Omental fat pad (tissue), 4 donors: Measurements from ENCODE around the gene CD99. TPM values are rescaled to one million over a fixed set of nuclear protein-coding genes. Genes with fewer than 3 reads are reported as not detected.
"Not testable (repeated sequence)": the region's sequence is repeated elsewhere in the genome, so short reads cannot be mapped to it uniquely, and the experiment has no call there.

Experiments used
- ATAC-seq: fragments of 150-250 bp; one replicate; pipeline ENCODE4 v1.9.1; 2016; ENCODE audit warnings: mild to moderate bottlenecking, moderate library complexity; ENCODE audit not compliant: low FRiP score
- DNase-seq: peaks from one replicate; pipeline ENCODE4 v3.0.0-alpha.2; 2019; ENCODE audit warnings: low spot score
- CTCF ChIP-seq, 3 donors: fragments of 450-650 bp; IDR thresholded peaks; one replicate each; pipeline ENCODE4 v1.5.1; 2016 to 2017; ENCODE audit warnings: antibody characterized with exemption in 3 of 3, mild to moderate bottlenecking in 3 of 3, moderate library complexity in 2 of 3
- total RNA-seq, 4 donors: library from RNA; depleted of rRNA; stranded (reverse); fragments of >200 nt; gene quantifications; one replicate each; pipeline ENCODE4 v1.1.0, GENCODE V29; 2016

Gene CD99
- total RNA-seq, 4 donors from 2014 or later: 206 to 412 (median 295) TPM

GRCh38 chrX:2732076-2732475 lies 41.0 kb downstream of the CD99 start:
- DNase-seq (no peak), ATAC-seq (no peak)
- no peak for TF ChIP-seq CTCF (IDR thresholded peaks at IDR 0.05)

GRCh38 chrX:2732649-2733048 lies 41.6 kb downstream of the CD99 start:
- no peak for TF ChIP-seq CTCF (IDR thresholded peaks at IDR 0.05)
- no peak for ATAC-seq
- no peak for DNase-seq

- ATAC-seq: no peak
- TF ChIP-seq CTCF (IDR thresholded peaks at IDR 0.05): no peak
- DNase-seq: no peak
Measured at GRCh38 chrX:2733286-2733685, 42.2 kb downstream of the CD99 start.

- ATAC-seq (no peak), DNase-seq (no peak)
- TF ChIP-seq CTCF (IDR thresholded peaks at IDR 0.05): no peak
Measured at GRCh38 chrX:2735270-2735669, 44.2 kb downstream of the CD99 start.

- ATAC-seq (no peak), DNase-seq (no peak)
- TF ChIP-seq CTCF (IDR thresholded peaks at IDR 0.05): no peak
Measured at GRCh38 chrX:2740672-2741071, 49.6 kb downstream of the CD99 start.

GRCh38 chrX:2741386-2741785 lies 50.3 kb downstream of the CD99 start:
- no peak for DNase-seq
- ATAC-seq: no peak
- TF ChIP-seq CTCF (IDR thresholded peaks at IDR 0.05): no peak

GRCh38 chrX:2746250-2746649 lies 55.2 kb downstream of the CD99 start:
- not testable (repeated sequence) for DNase-seq, ATAC-seq
